H1 (cell line): ENCODE data around the gene ALDH3A1. TPM values are rescaled to one million over a fixed set of nuclear protein-coding genes. Genes with fewer than 3 reads are reported as not detected.
A peak's percentile ranks its signal among the peaks of the same experiment; 100 is the strongest.

Source experiments
- CTCF ChIA-PET: fragments of 300-600 bp; sonication (Branson Sonifier 250); formaldehyde crosslinking; loops from one replicate; lab custom pipeline; 2021; ENCODE audit not compliant: partially characterized antibody; lab: Charles Lee
- POLR2A ChIA-PET: fragments of 300-600 bp; sonication (Branson Sonifier 250); formaldehyde crosslinking; loops from one replicate; lab custom pipeline; 2021; ENCODE audit warnings: inconsistent platforms; ENCODE audit not compliant: partially characterized antibody; lab: Charles Lee
- DNase-seq, 2 experiments: peaks; one replicate each; pipeline versions ENCODE4 v3.0.0 to v3.0.0-alpha.2; 2010 to 2022; ENCODE audit warnings: low spot score in 2 of 2, low read depth in 1 of 2, mixed read lengths in 1 of 2
- FAIRE-seq: peaks from 2 replicates; lab custom pipeline; 2011; peaks lifted over from hg19 to GRCh38; lab: Jason Lieb, UNC
- H2AFZ ChIP-seq: 2 replicates; pipeline ENCODE4 v1.8.1; 2012; ENCODE audit warnings: low read length, inconsistent platforms
- H2AK5ac ChIP-seq: 2 replicates; pipeline ENCODE4 v1.6.1; 2013; ENCODE audit warnings: low read depth, low read length
- H2BK120ac ChIP-seq: replicated peaks from 2 replicates; pipeline ENCODE3; 2013; ENCODE audit warnings: low read depth, low read length, inconsistent platforms
- H2BK12ac ChIP-seq: 2 replicates; pipeline ENCODE4 v1.6.1; 2013; ENCODE audit warnings: low read depth, low read length
- H2BK15ac ChIP-seq: 2 replicates; pipeline ENCODE4 v1.6.1; 2013; ENCODE audit warnings: low read length
- H2BK20ac ChIP-seq: 2 replicates; pipeline ENCODE4 v1.6.1; 2013; ENCODE audit warnings: low read length
- H2BK5ac ChIP-seq: 2 replicates; pipeline ENCODE4 v1.6.1; 2013; ENCODE audit warnings: low read depth, low read length
- H3K14ac ChIP-seq: 2 replicates; pipeline ENCODE4 v1.6.1; 2013; ENCODE audit warnings: inconsistent platforms; ENCODE audit not compliant: insufficient read length
- H3K18ac ChIP-seq: 2 replicates; pipeline ENCODE4 v1.6.1; 2013; ENCODE audit warnings: low read length; ENCODE audit errors: extremely low read depth
- H3K23ac ChIP-seq: 2 replicates; pipeline ENCODE4 v1.6.1; 2013; ENCODE audit warnings: inconsistent platforms; ENCODE audit not compliant: insufficient read length
- H3K23me2 ChIP-seq: 2 replicates; pipeline ENCODE4 v1.6.1; 2013; ENCODE audit warnings: low read depth, low read length
- H3K27ac ChIP-seq: 2 replicates; pipeline ENCODE4 v1.6.1; 2011; ENCODE audit warnings: low read depth, low read length, inconsistent platforms
- H3K27me3 ChIP-seq, 4 experiments: replicated peaks in 1 of 4; 1 replicate in 1 of 4; 2 replicates in 3 of 4; pipeline versions ENCODE4 v1.6.1 to v1.8.1; 2011 to 2013; ENCODE audit warnings: low read length in 3 of 4, mild to moderate bottlenecking in 3 of 4, inconsistent platforms in 2 of 4, mixed read lengths in 2 of 4, moderate library complexity in 1 of 4; ENCODE audit not compliant: control insufficient read depth in 3 of 4, insufficient read depth in 3 of 4; ENCODE audit errors: extremely low read depth in 1 of 4
- H3K36me3 ChIP-seq, 4 experiments: 2 replicates each; pipeline versions ENCODE4 v1.6.1 to v1.8.1; 2011 to 2013; ENCODE audit warnings: mild to moderate bottlenecking in 4 of 4, low read length in 3 of 4, moderate library complexity in 2 of 4, control low read depth in 1 of 4, inconsistent platforms in 1 of 4; ENCODE audit not compliant: insufficient read depth in 4 of 4, control insufficient read depth in 2 of 4
- H3K4ac ChIP-seq: replicated peaks from 2 replicates; pipeline ENCODE3; 2013; ENCODE audit warnings: low read length, low read depth, mixed read lengths, inconsistent platforms; ENCODE audit not compliant: insufficient read length
- H3K4me1 ChIP-seq, 4 experiments: replicated peaks in 1 of 4; 1 replicate in 1 of 4; 2 replicates in 3 of 4; pipeline versions ENCODE4 v1.6.1 to v1.8.1; 2011 to 2013; ENCODE audit warnings: low read length in 3 of 4, inconsistent platforms in 2 of 4, mixed read lengths in 1 of 4; ENCODE audit not compliant: insufficient read depth in 4 of 4, control insufficient read depth in 3 of 4
- H3K4me2 ChIP-seq, 2 experiments: 2 replicates each; pipeline versions ENCODE4 v1.6.1 to v1.8.1; 2011 to 2013; ENCODE audit warnings: low read depth in 2 of 2, low read length in 2 of 2, control low read depth in 1 of 2, inconsistent platforms in 1 of 2, mild to moderate bottlenecking in 1 of 2; ENCODE audit not compliant: insufficient read depth in 1 of 2
- H3K4me3 ChIP-seq, 4 experiments: fragments of 200-600, 300-600 bp in 1 of 4; sonication (generic), shearing (Covaris generic), sonication (Bioruptor Twin) in 1 of 4; 2 replicates each; pipeline versions ENCODE4 v1.5.1 to v1.8.1; 2011 to 2016; ENCODE audit warnings: low read length in 4 of 4, low read depth in 3 of 4, control low read depth in 2 of 4, inconsistent platforms in 2 of 4, mild to moderate bottlenecking in 2 of 4, mixed read lengths in 1 of 4, moderate library complexity in 1 of 4; ENCODE audit not compliant: insufficient read depth in 2 of 4; ENCODE audit errors: extremely low read depth in 1 of 4
- H3K56ac ChIP-seq: replicated peaks from 2 replicates; pipeline ENCODE3; 2013; ENCODE audit warnings: low read depth, mild to moderate bottlenecking, mixed read lengths, low read length, inconsistent platforms; ENCODE audit not compliant: insufficient read length
- H3K79me1 ChIP-seq: 2 replicates; pipeline ENCODE4 v1.6.1; 2013; ENCODE audit warnings: low read depth, low read length, control low read depth
- H3K79me2 ChIP-seq, 2 experiments: 2 replicates each; pipeline versions ENCODE4 v1.6.1 to v1.8.1; 2012 to 2013; ENCODE audit warnings: low read length in 2 of 2, mild to moderate bottlenecking in 2 of 2, inconsistent platforms in 1 of 2; ENCODE audit not compliant: insufficient read depth in 2 of 2, control insufficient read depth in 1 of 2
- H3K9ac ChIP-seq, 4 experiments: replicated peaks in 1 of 4; 1 replicate in 1 of 4; 2 replicates in 3 of 4; pipeline versions ENCODE4 v1.6.1 to v1.8.1; 2011 to 2013; ENCODE audit warnings: low read depth in 3 of 4, low read length in 3 of 4, control low read depth in 2 of 4, mild to moderate bottlenecking in 2 of 4, moderate library complexity in 2 of 4, inconsistent platforms in 1 of 4; ENCODE audit errors: extremely low read depth in 1 of 4
- H3K9me3 ChIP-seq, 2 experiments: 2 replicates each; pipeline versions ENCODE4 v1.6.1 to v1.8.1; 2012 to 2013; ENCODE audit warnings: mild to moderate bottlenecking in 2 of 2, moderate library complexity in 2 of 2, control low read depth in 1 of 2, inconsistent platforms in 1 of 2, low read depth in 1 of 2, low read length in 1 of 2, mixed read lengths in 1 of 2; ENCODE audit not compliant: insufficient read depth in 2 of 2
- H4K20me1 ChIP-seq, 2 experiments: replicated peaks in 1 of 2; 2 replicates each; pipeline versions ENCODE3 to v1.8.1; 2011 to 2013; ENCODE audit warnings: inconsistent platforms in 2 of 2, low read length in 2 of 2, mild to moderate bottlenecking in 1 of 2; ENCODE audit not compliant: insufficient read depth in 2 of 2, control insufficient read depth in 1 of 2
- H4K5ac ChIP-seq: 2 replicates; pipeline ENCODE4 v1.6.1; 2013; ENCODE audit warnings: low read length, low read depth, mixed read lengths, inconsistent platforms; ENCODE audit not compliant: insufficient read length
- H4K8ac ChIP-seq: 2 replicates; pipeline ENCODE4 v1.8.0; 2013; ENCODE audit warnings: mild to moderate bottlenecking, moderate library complexity, low read length, inconsistent platforms; ENCODE audit not compliant: insufficient read depth; ENCODE audit errors: extremely low read depth
- H4K91ac ChIP-seq: replicated peaks from 2 replicates; pipeline ENCODE3; 2013; ENCODE audit warnings: low read length, mixed read lengths, inconsistent platforms; ENCODE audit not compliant: insufficient read length
- SIN3A ChIP-seq, 2 experiments: IDR thresholded peaks in 1 of 2; conservative IDR thresholded peaks in 1 of 2; 2 replicates each; pipeline ENCODE4 v1.6.1; 2011 to 2012; ENCODE audit warnings: low read length in 2 of 2, improper control_type of control experiment in 1 of 2, low read depth in 1 of 2, mild to moderate bottlenecking in 1 of 2
- SP2 ChIP-seq: IDR thresholded peaks from 2 replicates; pipeline ENCODE4 v1.6.1; 2012; ENCODE audit warnings: mild to moderate bottlenecking, low read length, inconsistent platforms
- ZNF274 ChIP-seq: IDR thresholded peaks from 2 replicates; pipeline ENCODE4 v1.7.0; 2012; ENCODE audit warnings: low read length, borderline replicate concordance; ENCODE audit errors: extremely low read depth
- WGBS, 2 experiments: shearing (Covaris generic) in 1 of 2; methylation state at CpG; one replicate each; pipeline versions ENCODE4 v1.1.6 to v1.1.7; 2013 to 2015; ENCODE audit warnings: low lambda C conversion rate in 2 of 2, mixed read lengths in 2 of 2, inconsistent platforms in 1 of 2, low coverage in 1 of 2, missing lambda C conversion rate in 1 of 2; ENCODE audit not compliant: insufficient replicate concordance in 2 of 2, insufficient coverage in 1 of 2, insufficient read length in 1 of 2; ENCODE audit errors: extremely low coverage in 1 of 2, missing lambda C conversion rate in 1 of 2; 5-methylcytosine and 5-hydroxymethylcytosine counted together
- polyA plus RNA-seq, 7 experiments: library from polyadenylated mRNA; depleted of rRNA in 3 of 7; stranded (reverse) in 5 of 7; unstranded in 2 of 7; fragments of >200 nt in 5 of 7; fragments of 200-250 nt in 2 of 7; gene quantifications; 1 replicate in 5 of 7; 2 replicates in 1 of 7; 4 replicates in 1 of 7; pipeline versions ENCODE4 v1.2.1 to v1.2.3, GENCODE V29; 2011 to 2013; ENCODE audit warnings: missing spikeins in 2 of 7, mixed read lengths in 2 of 7
- total RNA-seq: library from RNA; stranded (reverse); fragmentation: NEBNext Ultra II Directional; extraction: Animal tissue kit (Norgen Biotek cat#: 25700); gene quantifications from 2 replicates; pipeline ENCODE4 v1.2.1, GENCODE V29; 2021
- TF ChIP-seq, protein P1 (sequence below): IDR thresholded peaks from 2 replicates; pipeline ENCODE4 v1.6.1; 2012; ENCODE audit warnings: low read length, inconsistent platforms

The ALDH3A1 gene
- total and polyA plus RNA-seq, 2 of the 8 experiments (the other 6 are each of a cell fraction or from before 2014, with no cell fraction given): 0.37 to 1.4 TPM

GRCh38 chr17:19780846-19781245 lies 32.7 kb upstream of the ALDH3A1 start:
- Histone ChIP-seq H2BK120ac (no peak overlapping the region), H2AFZ (no peak overlapping the region), H2BK12ac (no peak overlapping the region), H3K18ac (no peak overlapping the region), H4K8ac (no peak overlapping the region), H4K20me1 (no peaks in the 10 kb centered on the region), H3K27ac (no peak overlapping the region), H2BK15ac (no peak overlapping the region), H3K4me2 (no peak overlapping the region), H3K79me1 (no peaks in the 10 kb centered on the region), H2BK5ac (no peak overlapping the region), H3K4ac (no peak overlapping the region), H2AK5ac (no peak overlapping the region), H3K23me2 (no peaks in the 10 kb centered on the region), H3K4me3 (no peak overlapping the region), H3K27me3 (no peaks in the 10 kb centered on the region; a peak in 1 of 7 replicates), H3K9ac (no peak overlapping the region), H3K9me3 (no peaks in the 10 kb centered on the region), H3K4me1 (no peaks in the 10 kb centered on the region), H2BK20ac (no peak overlapping the region), H3K23ac (no peak overlapping the region), H3K36me3 (no peaks in the 10 kb centered on the region), H3K56ac (no peak overlapping the region), H3K79me2 (no peaks in the 10 kb centered on the region)
- CTCF ChIA-PET: interaction anchor here (1.1 to 1.9 kb wide), 3 partner anchors 8 to 17 kb away, joined by 3 to 4 read pairs (median 3); no protein-coding TSS in a partner anchor
- 95% methylated on average over 4 of the region's 4 CpGs; no CpG with 5 or more reads in 1 of the 2 experiments for WGBS, 2 experiments
- FAIRE-seq (no peak), DNase-seq (peak in 1 of 2 experiments; percentile 29)
- POLR2A ChIA-PET: interaction anchor here (1.0 to 1.7 kb wide), 2 partner anchors 10 to 44 kb away, joined by 3 to 4 read pairs; no protein-coding TSS in a partner anchor
- TF ChIP-seq ZNF274 (no peak), SP2 (no peak), SIN3A (conservative IDR thresholded peaks at IDR 0.05 in 1 of 2, IDR thresholded peaks at IDR 0.05 in 1 of 2; ENCODE audit: low read depth in 1 of 2, low read length in 2 of 2) (no peak)
- TF ChIP-seq, protein P1, sequence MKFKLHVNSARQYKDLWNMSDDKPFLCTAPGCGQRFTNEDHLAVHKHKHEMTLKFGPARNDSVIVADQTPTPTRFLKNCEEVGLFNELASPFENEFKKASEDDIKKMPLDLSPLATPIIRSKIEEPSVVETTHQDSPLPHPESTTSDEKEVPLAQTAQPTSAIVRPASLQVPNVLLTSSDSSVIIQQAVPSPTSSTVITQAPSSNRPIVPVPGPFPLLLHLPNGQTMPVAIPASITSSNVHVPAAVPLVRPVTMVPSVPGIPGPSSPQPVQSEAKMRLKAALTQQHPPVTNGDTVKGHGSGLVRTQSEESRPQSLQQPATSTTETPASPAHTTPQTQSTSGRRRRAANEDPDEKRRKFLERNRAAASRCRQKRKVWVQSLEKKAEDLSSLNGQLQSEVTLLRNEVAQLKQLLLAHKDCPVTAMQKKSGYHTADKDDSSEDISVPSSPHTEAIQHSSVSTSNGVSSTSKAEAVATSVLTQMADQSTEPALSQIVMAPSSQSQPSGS: no peak
- TF ChIP-seq, all 59 proteins: peak for 0
- no peak overlapping the region for H3K14ac ChIP-seq
- no peak overlapping the region for H4K5ac ChIP-seq
- no peak overlapping the region for H4K91ac ChIP-seq
